BJ (cell line): ENCODE results near the gene CDK10. TPM values are rescaled to one million over a fixed set of nuclear protein-coding genes. Genes with fewer than 3 reads are reported as not detected.

Experiments used
- CTCF ChIA-PET: fragments of 350-600 bp; formaldehyde crosslinking; extraction: SDS; loops from one replicate; lab custom pipeline; 2021; ENCODE audit warnings: antibody characterized with exemption, inconsistent platforms; lab: Yijun Ruan, JAX
- POLR2A ChIA-PET: fragments of 300-600 bp; sonication (Branson Sonifier 250); formaldehyde crosslinking; extraction: SDS; loops from one replicate; lab custom pipeline; 2021; ENCODE audit warnings: antibody characterized with exemption; lab: Charles Lee
- DNase-seq: peaks from one replicate; pipeline ENCODE4 v3.0.0-alpha.2; 2011; ENCODE audit warnings: low read depth
- H3K27me3 ChIP-seq: 2 replicates; pipeline ENCODE4 v1.6.0; 2011; ENCODE audit warnings: low read length; ENCODE audit not compliant: control insufficient read depth, insufficient read depth
- H3K36me3 ChIP-seq: 2 replicates; pipeline ENCODE4 v1.5.1; 2011; ENCODE audit warnings: low read length; ENCODE audit not compliant: control insufficient read depth, insufficient read depth
- H3K4me3 ChIP-seq: 2 replicates; pipeline ENCODE4 v1.5.1; 2011; ENCODE audit warnings: low read depth, mild to moderate bottlenecking, control low read depth, low read length
- polyA plus RNA-seq: library from polyadenylated mRNA; depleted of rRNA; stranded (reverse); fragments of >200 nt; gene quantifications from 2 replicates; pipeline ENCODE4 v1.2.3, GENCODE V29; 2011
- TF ChIP-seq, protein P1 (sequence below): IDR thresholded peaks from 2 replicates; pipeline ENCODE4 v1.5.1; 2011; ENCODE audit warnings: low read depth, mild to moderate bottlenecking, control low read depth, inconsistent platforms, low read length, moderate library complexity; ENCODE audit not compliant: insufficient read depth

Gene CDK10
- polyA plus RNA-seq, 1 experiment, result 56.0 TPM

DNA sequence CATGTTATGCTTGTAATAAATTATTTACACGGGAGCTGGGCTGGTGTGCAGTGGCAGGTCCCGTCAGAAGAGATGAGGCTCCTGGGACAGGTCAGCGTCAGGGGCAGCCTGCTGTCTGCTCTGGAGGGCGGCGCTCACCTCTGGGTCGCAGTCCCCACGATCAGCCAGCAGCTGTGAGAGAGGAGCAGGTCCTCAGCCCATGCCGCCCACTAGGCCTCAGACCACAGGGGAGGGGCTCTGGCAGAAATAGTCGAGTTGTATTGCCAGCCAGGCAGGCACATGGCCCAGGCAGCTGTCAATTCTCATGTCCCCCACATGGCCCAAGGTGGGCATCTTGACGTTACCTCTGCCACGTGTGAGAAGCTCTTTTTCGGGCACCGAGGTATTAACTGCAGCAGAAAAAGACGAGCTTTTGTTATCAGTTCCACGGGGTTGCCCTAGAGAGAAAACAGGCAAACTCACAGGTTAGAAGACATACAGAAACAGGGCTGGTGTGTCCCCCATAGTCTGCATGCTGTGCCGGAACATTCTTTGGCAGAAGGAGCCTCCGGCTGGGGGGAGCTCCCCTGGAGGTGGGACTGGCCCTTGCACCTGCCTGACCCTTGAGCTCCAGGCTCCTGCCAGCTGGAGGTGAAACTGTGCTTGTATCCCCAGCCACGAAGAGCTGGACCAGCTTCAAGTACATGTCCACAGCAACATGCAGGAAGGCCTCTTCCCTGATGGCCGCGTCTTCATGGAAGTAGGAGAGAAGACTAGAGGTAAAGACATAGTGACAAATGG is 52.2 kb downstream of the CDK10 start:
- POLR2A ChIA-PET, result no interaction called here

DNA sequence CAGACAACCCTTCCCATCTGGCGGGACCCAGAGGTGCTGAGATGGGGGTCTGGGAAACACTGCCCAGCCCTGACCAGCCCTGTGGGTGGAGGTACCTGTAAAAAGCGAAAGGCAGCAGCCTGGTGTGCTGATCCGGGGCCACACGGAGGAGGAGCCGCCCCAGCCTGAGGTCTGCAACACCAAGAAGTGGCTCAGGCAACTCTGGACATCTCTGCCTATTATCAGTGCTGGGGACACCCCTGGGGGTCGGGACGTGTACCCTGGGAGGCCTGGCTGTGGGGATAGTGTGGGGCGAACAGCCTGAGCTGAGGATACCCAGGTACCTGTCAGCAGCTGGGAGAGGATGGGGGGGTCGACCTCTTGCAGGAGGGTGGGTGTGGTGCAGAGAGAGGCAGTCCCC is 52.9 kb downstream of the CDK10 start:
- Histone ChIP-seq H3K36me3 (peaks cover 25% of the 10 kb centered on the region), H3K27me3 (no peaks in the 10 kb centered on the region), H3K4me3 (no peak overlapping the region)
- ChIA-PET CTCF (interaction anchor here (0.7 to 1.0 kb wide), 2 partner anchors 39 to 53 kb away, joined by 3 read pairs; no protein-coding TSS in a partner anchor), POLR2A (no interaction called here)
- TF ChIP-seq, protein P1, sequence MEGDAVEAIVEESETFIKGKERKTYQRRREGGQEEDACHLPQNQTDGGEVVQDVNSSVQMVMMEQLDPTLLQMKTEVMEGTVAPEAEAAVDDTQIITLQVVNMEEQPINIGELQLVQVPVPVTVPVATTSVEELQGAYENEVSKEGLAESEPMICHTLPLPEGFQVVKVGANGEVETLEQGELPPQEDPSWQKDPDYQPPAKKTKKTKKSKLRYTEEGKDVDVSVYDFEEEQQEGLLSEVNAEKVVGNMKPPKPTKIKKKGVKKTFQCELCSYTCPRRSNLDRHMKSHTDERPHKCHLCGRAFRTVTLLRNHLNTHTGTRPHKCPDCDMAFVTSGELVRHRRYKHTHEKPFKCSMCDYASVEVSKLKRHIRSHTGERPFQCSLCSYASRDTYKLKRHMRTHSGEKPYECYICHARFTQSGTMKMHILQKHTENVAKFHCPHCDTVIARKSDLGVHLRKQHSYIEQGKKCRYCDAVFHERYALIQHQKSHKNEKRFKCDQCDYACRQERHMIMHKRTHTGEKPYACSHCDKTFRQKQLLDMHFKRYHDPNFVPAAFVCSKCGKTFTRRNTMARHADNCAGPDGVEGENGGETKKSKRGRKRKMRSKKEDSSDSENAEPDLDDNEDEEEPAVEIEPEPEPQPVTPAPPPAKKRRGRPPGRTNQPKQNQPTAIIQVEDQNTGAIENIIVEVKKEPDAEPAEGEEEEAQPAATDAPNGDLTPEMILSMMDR, result no peak
- no peak for DNase-seq

More for the DNA sequence above, 52.2 kb downstream of the CDK10 start:
- Histone ChIP-seq H3K4me3 (no peak overlapping the region), H3K36me3 (peaks cover 29% of the 10 kb centered on the region), H3K27me3 (no peaks in the 10 kb centered on the region)
- CTCF ChIA-PET, result interaction anchor here (0.7 to 1.0 kb wide), 4 partner anchors 10 to 54 kb away, joined by 3 read pairs; no protein-coding TSS in a partner anchor
- no peak for DNase-seq
- TF ChIP-seq, protein P1, result no peak

DNA sequence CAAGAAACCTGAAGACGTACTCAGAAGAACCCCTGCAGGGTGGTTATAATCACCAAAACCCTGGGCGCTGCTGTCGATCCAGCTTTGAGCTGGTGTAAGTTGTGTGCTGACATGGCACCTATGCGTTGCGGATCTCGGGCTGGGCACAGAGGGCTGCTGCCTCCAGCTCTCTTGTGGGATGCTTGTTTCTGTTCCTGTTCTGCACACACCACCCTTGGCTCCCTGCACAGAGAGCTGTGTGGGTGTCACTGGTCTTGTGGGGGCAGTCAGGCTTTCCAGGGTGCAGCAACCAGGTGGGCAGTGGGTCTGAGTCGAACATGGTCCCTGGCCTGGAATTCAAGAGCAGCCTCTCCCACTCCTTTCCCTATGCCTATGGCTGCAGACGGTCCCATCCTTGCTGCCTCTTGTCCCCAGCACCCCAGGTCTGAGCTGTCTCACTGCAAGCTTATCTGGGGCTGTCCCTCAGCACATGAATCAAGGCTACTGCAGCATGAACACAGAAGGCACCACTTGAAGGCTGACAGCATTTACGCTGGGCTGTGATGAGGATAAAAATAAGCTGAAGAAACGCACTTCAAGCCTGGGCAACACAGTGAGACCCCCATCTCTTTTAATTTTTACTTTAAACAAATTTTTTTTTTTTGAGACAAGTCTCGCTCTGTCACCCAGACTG is 55.0 kb downstream of the CDK10 start:
- TF ChIP-seq, protein P1, result no peak
- peaks cover 24% of the 10 kb centered on the region for H3K36me3 ChIP-seq
- POLR2A ChIA-PET, result no interaction called here
- DNase-seq, result no peak
- no peak overlapping the region for H3K4me3 ChIP-seq
- CTCF ChIA-PET, result interaction anchor here (1.6 kb wide), 1 partner anchor 119 kb away, joined by 6 read pairs; no protein-coding TSS in a partner anchor
- H3K27me3 ChIP-seq, result no peaks in the 10 kb centered on the region

DNA sequence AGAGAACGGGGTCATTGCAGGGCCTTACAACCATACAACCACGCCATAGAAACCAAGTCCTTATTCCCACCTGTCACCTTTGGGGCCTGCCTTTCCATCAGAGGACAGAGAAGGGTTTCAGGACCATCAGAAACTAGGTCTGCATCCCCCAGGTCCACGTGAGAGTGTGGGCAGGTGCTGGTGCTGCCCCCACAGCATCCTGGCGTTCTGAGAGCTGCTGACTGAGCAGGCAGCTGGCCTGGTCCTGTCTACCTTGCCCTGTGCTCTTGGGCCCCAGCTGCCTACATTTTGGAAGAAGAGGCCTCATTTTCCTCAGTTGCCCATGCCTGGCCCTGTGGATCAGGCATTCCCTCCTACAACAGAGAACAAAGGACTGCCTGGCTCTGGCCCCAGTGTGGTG is 56.5 kb downstream of the CDK10 start:
- ChIA-PET POLR2A (interaction anchor here (0.5 kb wide), 1 partner anchor 164 kb away, joined by 3 read pairs; no protein-coding TSS in a partner anchor), CTCF (no interaction called here)
- DNase-seq, result no peak

More for the DNA sequence above, 56.5 kb downstream of the CDK10 start:
- no peak overlapping the region for H3K4me3 ChIP-seq
- H3K27me3 ChIP-seq, result no peaks in the 10 kb centered on the region
- TF ChIP-seq, protein P1, result no peak
- H3K36me3 ChIP-seq, result peaks cover 14% of the 10 kb centered on the region
